ENCODE data around the gene DGKK.

The DGKK gene

DNA sequence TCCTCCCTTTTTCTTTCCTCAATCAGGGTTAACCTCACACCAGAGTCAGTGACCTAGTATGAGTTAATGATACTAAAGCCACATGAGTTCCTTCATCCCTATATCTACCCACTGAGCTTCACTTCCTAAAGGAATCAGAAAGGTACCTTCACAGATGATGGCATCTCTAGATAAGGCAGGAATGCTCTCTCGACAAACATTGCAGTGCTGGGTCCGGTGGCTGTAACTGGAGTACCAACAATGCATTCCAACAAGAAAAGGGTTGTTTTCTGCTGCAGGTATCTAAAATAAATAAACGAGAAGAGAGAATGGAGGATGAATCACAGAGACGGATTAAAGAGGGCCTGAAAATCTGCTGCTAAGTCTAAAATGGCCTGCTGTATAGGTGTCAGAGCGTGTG lies 66.7 kb downstream of the DGKK start:
- DNase-seq (ENCODE audit: low spot score), result no peak
- TF ChIP-seq, protein P1, sequence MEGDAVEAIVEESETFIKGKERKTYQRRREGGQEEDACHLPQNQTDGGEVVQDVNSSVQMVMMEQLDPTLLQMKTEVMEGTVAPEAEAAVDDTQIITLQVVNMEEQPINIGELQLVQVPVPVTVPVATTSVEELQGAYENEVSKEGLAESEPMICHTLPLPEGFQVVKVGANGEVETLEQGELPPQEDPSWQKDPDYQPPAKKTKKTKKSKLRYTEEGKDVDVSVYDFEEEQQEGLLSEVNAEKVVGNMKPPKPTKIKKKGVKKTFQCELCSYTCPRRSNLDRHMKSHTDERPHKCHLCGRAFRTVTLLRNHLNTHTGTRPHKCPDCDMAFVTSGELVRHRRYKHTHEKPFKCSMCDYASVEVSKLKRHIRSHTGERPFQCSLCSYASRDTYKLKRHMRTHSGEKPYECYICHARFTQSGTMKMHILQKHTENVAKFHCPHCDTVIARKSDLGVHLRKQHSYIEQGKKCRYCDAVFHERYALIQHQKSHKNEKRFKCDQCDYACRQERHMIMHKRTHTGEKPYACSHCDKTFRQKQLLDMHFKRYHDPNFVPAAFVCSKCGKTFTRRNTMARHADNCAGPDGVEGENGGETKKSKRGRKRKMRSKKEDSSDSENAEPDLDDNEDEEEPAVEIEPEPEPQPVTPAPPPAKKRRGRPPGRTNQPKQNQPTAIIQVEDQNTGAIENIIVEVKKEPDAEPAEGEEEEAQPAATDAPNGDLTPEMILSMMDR (IDR thresholded peaks at IDR 0.05; ENCODE audit: borderline replicate concordance, control extremely low read depth, extremely low read depth, insufficient read depth, missing control alignments), result no peak
- in situ Hi-C loops (cut with MboI; ENCODE audit: low sequenced_read_pairs, unreplicated experiment), result no loop called here

DNA sequence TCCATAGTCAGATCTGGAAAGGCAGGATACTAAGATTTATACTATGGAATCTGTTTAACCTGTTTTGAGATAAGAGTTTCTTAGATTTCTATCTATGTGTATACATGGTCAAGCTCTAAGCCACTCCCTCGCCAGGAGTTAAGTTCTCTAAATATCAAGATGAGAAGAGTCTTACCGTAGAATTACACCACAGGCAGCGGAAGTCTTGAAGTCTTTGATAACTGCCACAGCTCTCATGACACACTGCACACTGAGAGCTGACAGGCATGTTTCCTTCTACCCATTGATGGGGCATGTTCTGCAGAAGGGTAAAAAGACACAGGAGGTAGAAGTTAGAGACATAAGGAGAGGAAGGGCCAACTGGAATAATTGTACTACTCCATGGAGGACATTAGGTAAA lies 67.7 kb downstream of the DGKK start:
- in situ Hi-C loops (cut with MboI; ENCODE audit: low sequenced_read_pairs, unreplicated experiment), result no loop called here
- DNase-seq (ENCODE audit: low spot score), result no peak
- TF ChIP-seq, protein P1 (IDR thresholded peaks at IDR 0.05; ENCODE audit: borderline replicate concordance, control extremely low read depth, extremely low read depth, insufficient read depth, missing control alignments), result no peak

DNA sequence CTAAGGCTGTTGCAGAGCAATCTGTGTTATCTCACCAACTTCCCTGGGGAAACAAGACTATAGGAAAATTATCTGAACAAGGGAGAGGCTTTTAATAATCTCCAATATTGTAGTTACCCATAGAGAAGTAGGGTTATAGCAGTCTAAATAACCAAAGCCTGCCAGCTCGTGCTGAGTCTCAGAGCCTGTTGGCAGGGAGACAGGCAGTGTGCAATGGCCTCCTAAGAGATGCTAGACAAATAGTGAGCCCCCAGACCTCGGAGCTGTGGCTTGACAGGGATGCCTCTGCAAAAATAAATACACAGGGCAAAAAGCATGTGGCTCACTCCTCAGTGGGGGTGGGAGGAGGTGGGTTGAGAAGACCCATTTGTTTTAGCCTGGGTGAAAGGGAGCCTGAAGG lies 76.7 kb downstream of the DGKK start:
- no peak for DNase-seq (ENCODE audit: low spot score)
- TF ChIP-seq, protein P1 (IDR thresholded peaks at IDR 0.05; ENCODE audit: borderline replicate concordance, control extremely low read depth, extremely low read depth, insufficient read depth, missing control alignments), result no peak
- in situ Hi-C loops (cut with MboI; ENCODE audit: low sequenced_read_pairs, unreplicated experiment), result no loop called here

DNA sequence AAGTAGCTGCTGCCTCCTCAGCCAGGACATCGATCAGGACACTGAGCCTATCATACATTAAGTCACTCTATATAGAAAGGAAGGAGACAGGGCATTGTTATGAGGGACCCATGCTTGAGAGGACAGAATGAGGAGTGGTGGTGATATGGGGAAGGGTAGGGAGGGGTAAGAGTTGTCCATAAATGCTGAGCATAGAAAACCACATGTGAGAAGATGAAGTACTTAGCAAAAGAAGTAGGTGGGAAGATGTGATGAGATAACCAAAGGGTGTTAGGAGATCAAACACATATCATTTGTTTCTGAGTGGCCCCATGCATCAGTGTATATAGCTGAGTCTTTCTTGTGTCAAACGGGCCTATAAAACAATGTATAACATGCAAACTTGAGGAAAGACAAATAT lies 84.1 kb downstream of the DGKK start:
- TF ChIP-seq, protein P1 (IDR thresholded peaks at IDR 0.05; ENCODE audit: borderline replicate concordance, control extremely low read depth, extremely low read depth, insufficient read depth, missing control alignments), result no peak
- no peak for DNase-seq (ENCODE audit: low spot score)
- in situ Hi-C loops (cut with MboI; ENCODE audit: low sequenced_read_pairs, unreplicated experiment), result no loop called here

DNA sequence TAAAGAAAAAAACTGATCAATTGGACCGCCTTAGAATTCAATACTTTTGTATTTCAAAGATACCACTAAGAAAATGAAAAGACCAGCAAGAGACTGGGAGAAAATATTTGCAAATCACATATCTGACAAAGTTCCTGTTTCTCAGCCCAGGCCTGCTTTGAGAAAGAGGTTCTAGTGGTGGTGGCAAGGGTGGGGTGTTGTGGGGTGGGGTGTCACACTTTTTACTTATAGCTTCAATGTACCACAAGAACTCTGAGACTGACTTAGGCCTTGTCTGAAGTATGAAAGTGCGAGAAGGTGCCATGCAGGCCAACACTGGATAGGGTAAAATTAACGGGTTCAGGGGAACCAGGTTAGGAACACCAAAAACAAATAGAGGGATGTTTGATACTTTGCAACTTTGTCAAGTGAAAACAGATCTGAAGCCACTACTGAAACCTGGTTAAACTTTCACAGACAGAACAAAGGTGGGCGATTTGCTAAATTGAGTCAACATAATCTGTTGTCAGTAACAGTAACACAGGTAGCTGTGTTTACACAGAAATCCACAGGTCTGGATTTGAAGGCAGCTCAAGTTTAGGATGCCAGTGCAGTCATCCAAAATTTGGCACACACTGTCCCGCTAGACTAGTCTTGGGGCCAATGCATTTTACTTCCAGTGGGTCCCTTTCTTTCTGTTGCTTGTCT lies 88.8 kb downstream of the DGKK start:
- DNase-seq (ENCODE audit: low spot score), result no peak
- TF ChIP-seq, protein P1 (IDR thresholded peaks at IDR 0.05; ENCODE audit: borderline replicate concordance, control extremely low read depth, extremely low read depth, insufficient read depth, missing control alignments), result no peak
- in situ Hi-C loops (cut with MboI; ENCODE audit: low sequenced_read_pairs, unreplicated experiment), result no loop called here

DNA sequence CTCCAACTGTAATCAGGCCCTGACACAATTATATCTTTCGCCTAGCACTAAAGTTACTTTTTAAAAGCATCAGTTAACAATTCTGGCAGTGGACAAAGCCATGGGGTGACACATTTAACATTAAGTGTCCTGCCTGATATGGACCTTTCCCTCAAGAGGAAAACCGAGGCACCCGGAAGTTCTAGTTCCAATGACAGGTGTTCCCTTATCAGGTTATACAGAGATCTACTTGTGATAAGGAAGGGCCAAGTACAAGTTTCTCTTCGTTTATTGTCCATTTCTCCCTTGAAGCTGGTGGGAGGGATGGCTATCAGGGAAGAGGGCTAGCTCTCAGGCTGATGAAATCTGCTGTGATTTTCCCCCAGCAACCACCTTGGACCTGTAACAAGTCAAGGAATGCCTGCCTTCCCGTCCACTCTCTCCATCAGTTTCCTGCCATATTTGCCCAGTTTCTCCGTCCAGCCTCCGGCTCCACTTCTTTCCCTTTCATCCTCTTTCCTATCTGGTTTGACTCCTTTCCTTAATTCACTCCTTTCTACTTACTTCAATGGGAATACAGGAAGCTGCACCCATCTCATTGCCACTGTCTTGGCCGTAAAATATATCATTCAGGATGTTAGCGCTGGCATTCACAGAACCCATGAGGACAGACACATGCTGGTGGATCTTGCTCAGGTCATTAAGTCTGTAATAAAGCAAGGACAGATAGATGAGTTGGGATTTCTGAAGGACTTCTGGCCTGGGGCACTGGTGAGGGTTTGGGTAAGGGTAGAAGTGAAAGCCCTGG lies 95.0 kb downstream of the DGKK start:
- TF ChIP-seq, protein P1 (IDR thresholded peaks at IDR 0.05; ENCODE audit: borderline replicate concordance, control extremely low read depth, extremely low read depth, insufficient read depth, missing control alignments), result no peak
- in situ Hi-C loops (cut with MboI; ENCODE audit: low sequenced_read_pairs, unreplicated experiment), result no loop called here
- DNase-seq (ENCODE audit: low spot score), result no peak

All from GM13976 (cell line).